Measurements from ENCODE around the gene YPEL3.

Gene YPEL3

GRCh38 chr16:30077656-30078055 lies 18.4 kb downstream of the YPEL3 start:
- DNase-seq (ENCODE audit: insufficient read length, low spot score) (no peak), FAIRE-seq (no peak)
- TF ChIP-seq CTCF (IDR thresholded peaks at IDR 0.05; ENCODE audit: insufficient read depth, missing control alignments), result no peak

- FAIRE-seq (no peak), DNase-seq (ENCODE audit: insufficient read length, low spot score) (no peak)
- TF ChIP-seq CTCF (IDR thresholded peaks at IDR 0.05; ENCODE audit: insufficient read depth, missing control alignments), result no peak
These were observed 19.7 kb downstream of the YPEL3 start for GRCh38 chr16:30076276-30076791.

GRCh38 chr16:30075503-30076275 lies 20.3 kb downstream of the YPEL3 start, which contains the start of gene PPP4C:
PPP4C (plus strand) TSS chr16:30075994; CDS start chr16:30076378, 384 bp downstream.
- peak; percentile 99 for DNase-seq (ENCODE audit: insufficient read length, low spot score)
- no peak for FAIRE-seq

GRCh38 chr16:30070490-30070889 lies 25.5 kb downstream of the YPEL3 start:
- TF ChIP-seq CTCF (IDR thresholded peaks at IDR 0.05; ENCODE audit: insufficient read depth, missing control alignments), result no peak
- DNase-seq (ENCODE audit: insufficient read length, low spot score), result no peak
- FAIRE-seq, result no peak

More at GRCh38 chr16:30075503-30076275, 20.3 kb downstream of the YPEL3 start, which contains the start of gene PPP4C:
- peak; percentile 7 for TF ChIP-seq CTCF (IDR thresholded peaks at IDR 0.05; ENCODE audit: insufficient read depth, missing control alignments)

- DNase-seq (ENCODE audit: insufficient read length, low spot score) (no peak), FAIRE-seq (no peak)
- TF ChIP-seq CTCF (IDR thresholded peaks at IDR 0.05; ENCODE audit: insufficient read depth, missing control alignments), result no peak
These were observed 26.2 kb downstream of the YPEL3 start for GRCh38 chr16:30069611-30070462.

GRCh38 chr16:30068750-30069610 lies 27.0 kb downstream of the YPEL3 start:
- FAIRE-seq (no peak), DNase-seq (ENCODE audit: insufficient read length, low spot score) (no peak)
- TF ChIP-seq CTCF (IDR thresholded peaks at IDR 0.05; ENCODE audit: insufficient read depth, missing control alignments), result peak; percentile 37
